B cell (primary cell): ENCODE data around the gene VWA1. TPM values are rescaled to one million over a fixed set of nuclear protein-coding genes. Genes with fewer than 3 reads are reported as not detected.

ENCODE experiments used
- ATAC-seq: fragments of 200-7000 bp; cut with Tn5 transposase; one replicate; pipeline ENCODE4 v1.10.0; 2021; ENCODE audit warnings: low read depth, mild to moderate bottlenecking, moderate number of reproducible peaks, moderate library complexity
- CTCF ChIA-PET: fragments of 350-600 bp; sonication (Branson Sonifier 250); formaldehyde crosslinking; loops from one replicate; lab custom pipeline; 2021; ENCODE audit warnings: antibody characterized with exemption, inconsistent platforms; lab: Charles Lee
- POLR2A ChIA-PET: fragments of 350-600 bp; sonication (Branson Sonifier 250); formaldehyde crosslinking; loops from one replicate; lab custom pipeline; 2021; ENCODE audit warnings: antibody characterized with exemption; lab: Charles Lee
- DNase-seq: peaks from one replicate; pipeline ENCODE4 v3.0.0; 2013
- H2AFZ ChIP-seq: 2 replicates; pipeline ENCODE4 v1.6.1; 2012; ENCODE audit warnings: mild to moderate bottlenecking, low read depth, low read length; ENCODE audit not compliant: insufficient read depth, poor library complexity, severe bottlenecking
- H3K27ac ChIP-seq, 2 donors: 1 replicate in 1 of 2; 2 replicates in 1 of 2; pipeline ENCODE4 v1.5.1; 2012 to 2013; ENCODE audit warnings: low read length in 2 of 2, mild to moderate bottlenecking in 2 of 2, moderate library complexity in 1 of 2
- H3K27me3 ChIP-seq, 4 experiments: fragments of 200-600 bp in 1 of 4; sonication (generic) in 1 of 4; replicated peaks in 1 of 4; 1 replicate in 2 of 4; 2 replicates in 2 of 4; pipeline versions ENCODE4 v1.6.1 to v1.7.0; 2013 to 2016; ENCODE audit warnings: low read length in 3 of 4, mild to moderate bottlenecking in 2 of 4, mixed read lengths in 1 of 4, moderate library complexity in 1 of 4; ENCODE audit not compliant: insufficient read depth in 4 of 4, control insufficient read depth in 3 of 4; ENCODE audit errors: control extremely low read depth in 1 of 4
- H3K36me3 ChIP-seq, 2 experiments: replicated peaks in 1 of 2; 1 replicate in 1 of 2; 2 replicates in 1 of 2; pipeline versions ENCODE4 v1.6.1 to v1.7.1; 2013; ENCODE audit warnings: low read length in 1 of 2; ENCODE audit not compliant: insufficient read depth in 2 of 2, control insufficient read depth in 1 of 2; ENCODE audit errors: control extremely low read depth in 1 of 2, extremely low read depth in 1 of 2
- H3K4me1 ChIP-seq, 2 donors: fragments of 200-600 bp in 1 of 2; sonication (generic) in 1 of 2; 1 replicate in 1 of 2; 2 replicates in 1 of 2; pipeline versions ENCODE4 v1.5.1 to v1.6.1; 2013 to 2017; ENCODE audit warnings: low read length in 2 of 2; ENCODE audit not compliant: control insufficient read depth in 2 of 2, insufficient read depth in 2 of 2
- H3K4me2 ChIP-seq: replicated peaks from 2 replicates; pipeline ENCODE3; 2012; ENCODE audit warnings: mild to moderate bottlenecking, low read depth, low read length; ENCODE audit not compliant: poor library complexity, severe bottlenecking
- H3K4me3 ChIP-seq, 5 experiments: fragments of 200-600 bp in 1 of 5; sonication (generic) in 1 of 5; 1 replicate in 3 of 5; 2 replicates in 2 of 5; pipeline versions ENCODE4 v1.5.1 to v1.7.0; 2011 to 2016; ENCODE audit warnings: low read length in 4 of 5, mild to moderate bottlenecking in 4 of 5, low read depth in 2 of 5, control low read depth in 1 of 5, moderate library complexity in 1 of 5; ENCODE audit not compliant: insufficient read depth in 1 of 5; ENCODE audit errors: control extremely low read depth in 1 of 5, extremely low read depth in 1 of 5
- H3K79me2 ChIP-seq: fragments of 200-600 bp; sonication (generic); one replicate; pipeline ENCODE4 v1.6.0; 2016; ENCODE audit warnings: low read length; ENCODE audit not compliant: control insufficient read depth, insufficient read depth
- H3K9ac ChIP-seq: fragments of 200-600 bp; sonication (generic); 2 replicates; pipeline ENCODE4 v1.6.1; 2017; ENCODE audit warnings: mild to moderate bottlenecking, low read length, moderate library complexity
- H3K9me3 ChIP-seq, 3 donors: one replicate each; pipeline versions ENCODE4 v1.6.1 to v1.7.1; 2013; ENCODE audit warnings: low read length in 2 of 3; ENCODE audit not compliant: control insufficient read depth in 2 of 3, insufficient read depth in 1 of 3; ENCODE audit errors: control extremely low read depth in 1 of 3
- H4K20me1 ChIP-seq: 2 replicates; pipeline ENCODE4 v1.6.0; 2012; ENCODE audit warnings: mild to moderate bottlenecking, low read length; ENCODE audit not compliant: insufficient read depth, control insufficient read depth, poor library complexity, severe bottlenecking
- H3K27ac Mint-ChIP-seq: one replicate; pipeline ENCODE4 v1.8.0; 2021; ENCODE audit warnings: mixed read lengths
- H3K27me3 Mint-ChIP-seq: one replicate; pipeline ENCODE4 v1.8.0; 2021; ENCODE audit warnings: mixed read lengths
- H3K4me1 Mint-ChIP-seq: one replicate; pipeline ENCODE4 v1.8.0; 2021; ENCODE audit warnings: mixed read lengths
- H3K4me3 Mint-ChIP-seq: one replicate; pipeline ENCODE4 v1.8.0; 2021; ENCODE audit warnings: mixed read lengths
- H3K9me3 Mint-ChIP-seq: one replicate; pipeline ENCODE4 v1.8.0; 2022; ENCODE audit warnings: mixed read lengths; ENCODE audit not compliant: insufficient read depth
- EZH2 ChIP-seq: IDR thresholded peaks from 2 replicates; pipeline ENCODE4 v1.6.1; 2012; ENCODE audit warnings: borderline replicate concordance, low read depth, mild to moderate bottlenecking, moderate library complexity, low read length; ENCODE audit not compliant: insufficient read depth, poor library complexity, severe bottlenecking
- WGBS: methylation state at CpG from one replicate; pipeline ENCODE4 v1.1.5; 2013; ENCODE audit warnings: missing lambda C conversion rate; ENCODE audit not compliant: insufficient coverage; 5-methylcytosine and 5-hydroxymethylcytosine counted together
- intact Hi-C: fragments of 100-400 bp; cut with micrococcal nuclease; formaldehyde crosslinking; loops from one replicate; pipeline ENCODE4 v1.10.0; 2022
- polyA plus RNA-seq: library from polyadenylated mRNA; depleted of rRNA; stranded (reverse); fragments of >200 nt; gene quantifications from 2 replicates; pipeline ENCODE4 v1.2.3, GENCODE V29; 2012
- total RNA-seq, 2 donors: library from RNA; stranded (reverse); fragments of 120-200 nt in 1 of 2; gene quantifications; 1 replicate in 1 of 2; 2 replicates in 1 of 2; pipeline versions ENCODE4 v1.2.3 to v1.2.4, GENCODE V29; 2013 to 2022
- TF ChIP-seq, protein P1 (sequence below): fragments of 200-600 bp; IDR thresholded peaks from one replicate; pipeline ENCODE4 v1.8.0; 2022; ENCODE audit warnings: antibody characterized with exemption, mild to moderate bottlenecking

The VWA1 gene
- total and polyA plus RNA-seq, 2 donors (not counting 1 experiment from before 2014, with no cell fraction given), result 0.09 TPM; not detected in 1

DNA sequence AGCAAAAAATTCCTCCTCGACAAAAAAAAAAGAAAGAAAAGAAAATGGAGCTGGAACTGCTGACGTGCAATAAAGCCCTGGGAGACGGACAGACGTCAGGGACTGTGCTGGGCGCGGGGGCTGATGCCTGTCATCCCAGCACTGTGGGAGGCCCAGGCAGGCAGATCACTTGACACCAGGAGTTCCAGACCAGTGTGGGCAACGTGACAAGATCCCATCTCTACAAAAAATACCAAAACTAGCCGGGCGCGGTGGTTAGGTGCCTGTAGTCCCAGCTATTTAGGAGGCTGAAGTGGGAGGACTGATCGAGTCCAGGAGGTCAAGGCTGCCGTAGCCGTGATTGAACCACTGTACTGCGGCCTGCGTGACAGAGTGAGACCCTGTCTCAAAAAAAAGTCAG, 10.8 kb upstream of the VWA1 start:
- peaks cover 0 to 39% (median 8%) of the 10 kb centered on the region in 4 experiments for H3K27me3 ChIP-seq
- TF ChIP-seq, protein P1, sequence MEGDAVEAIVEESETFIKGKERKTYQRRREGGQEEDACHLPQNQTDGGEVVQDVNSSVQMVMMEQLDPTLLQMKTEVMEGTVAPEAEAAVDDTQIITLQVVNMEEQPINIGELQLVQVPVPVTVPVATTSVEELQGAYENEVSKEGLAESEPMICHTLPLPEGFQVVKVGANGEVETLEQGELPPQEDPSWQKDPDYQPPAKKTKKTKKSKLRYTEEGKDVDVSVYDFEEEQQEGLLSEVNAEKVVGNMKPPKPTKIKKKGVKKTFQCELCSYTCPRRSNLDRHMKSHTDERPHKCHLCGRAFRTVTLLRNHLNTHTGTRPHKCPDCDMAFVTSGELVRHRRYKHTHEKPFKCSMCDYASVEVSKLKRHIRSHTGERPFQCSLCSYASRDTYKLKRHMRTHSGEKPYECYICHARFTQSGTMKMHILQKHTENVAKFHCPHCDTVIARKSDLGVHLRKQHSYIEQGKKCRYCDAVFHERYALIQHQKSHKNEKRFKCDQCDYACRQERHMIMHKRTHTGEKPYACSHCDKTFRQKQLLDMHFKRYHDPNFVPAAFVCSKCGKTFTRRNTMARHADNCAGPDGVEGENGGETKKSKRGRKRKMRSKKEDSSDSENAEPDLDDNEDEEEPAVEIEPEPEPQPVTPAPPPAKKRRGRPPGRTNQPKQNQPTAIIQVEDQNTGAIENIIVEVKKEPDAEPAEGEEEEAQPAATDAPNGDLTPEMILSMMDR, result no peak
- no peak for TF ChIP-seq EZH2
- no peak overlapping the region for H3K4me2 ChIP-seq
- H3K9me3 ChIP-seq, result peaks cover 0 to 8% (median 0%) of the 10 kb centered on the region in 3 donors
- Mint-ChIP-seq H3K9me3 (no peaks in the 10 kb centered on the region), H3K4me3 (no peak overlapping the region), H3K27me3 (peaks cover 34% of the 10 kb centered on the region), H3K4me1 (peaks cover 3% of the 10 kb centered on the region), H3K27ac (no peak overlapping the region)
- H4K20me1 ChIP-seq, result no peaks in the 10 kb centered on the region
- no peaks in the 10 kb centered on the region for H3K36me3 ChIP-seq
- H3K79me2 ChIP-seq, result no peaks in the 10 kb centered on the region
- H3K9ac ChIP-seq, result no peak overlapping the region
- intact Hi-C loops, result no loop called here
- ChIA-PET POLR2A (interaction anchor here (1.4 kb wide), 1 partner anchor 14 kb away, joined by 3 read pairs; no protein-coding TSS in a partner anchor), CTCF (interaction anchor here (0.6 kb wide), 1 partner anchor 317 kb away, joined by 3 read pairs; no protein-coding TSS in a partner anchor)
- ATAC-seq (no peak), DNase-seq (no peak)
- H3K27ac ChIP-seq, result no peak overlapping the region
- H2AFZ ChIP-seq, result no peak overlapping the region
- no peak overlapping the region for H3K4me3 ChIP-seq
- WGBS, result 97% methylated on average over 14 of the region's 15 CpGs
- peaks cover 0 to 3% of the 10 kb centered on the region in 2 donors for H3K4me1 ChIP-seq

DNA sequence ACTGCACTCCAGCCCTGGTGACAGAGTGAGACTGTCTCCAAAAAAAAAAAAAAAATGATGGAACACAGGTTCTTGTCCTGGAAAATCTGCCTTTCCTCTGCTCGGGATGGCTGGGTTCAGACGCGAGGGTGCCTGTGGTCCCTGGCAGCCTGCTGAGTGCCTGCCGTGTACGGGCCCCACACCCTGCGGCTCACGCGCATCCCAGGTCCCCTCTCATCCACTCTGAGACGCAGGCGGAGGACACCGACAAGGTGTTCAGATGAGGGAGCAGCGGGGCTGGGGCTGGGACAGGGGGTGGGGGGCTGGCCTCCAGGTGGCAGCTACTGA, 10.1 kb upstream of the VWA1 start:
- no peak overlapping the region for H3K4me3 Mint-ChIP-seq
- no peak overlapping the region for H3K9ac ChIP-seq
- H3K27me3 Mint-ChIP-seq, result peaks cover 38% of the 10 kb centered on the region
- no peak overlapping the region for H3K27ac Mint-ChIP-seq
- ATAC-seq (no peak), DNase-seq (no peak)
- POLR2A ChIA-PET, result interaction anchor here (0.7 to 1.4 kb wide), 2 partner anchors 13 to 73 kb away, joined by 3 read pairs; no protein-coding TSS in a partner anchor
- CTCF ChIA-PET, result interaction anchor here (0.6 kb wide), 1 partner anchor 317 kb away, joined by 3 read pairs; no protein-coding TSS in a partner anchor
- H3K36me3 ChIP-seq, result no peaks in the 10 kb centered on the region
- H3K9me3 ChIP-seq, result peaks cover 0 to 8% (median 0%) of the 10 kb centered on the region in 3 donors
- H4K20me1 ChIP-seq, result no peaks in the 10 kb centered on the region
- intact Hi-C loops, result no loop called here
- 84% methylated on average over 5 of the region's 12 CpGs for whole genome bisulfite sequencing
- peaks cover 0 to 3% of the 10 kb centered on the region in 2 donors for H3K4me1 ChIP-seq
- H3K27ac ChIP-seq, result no peak overlapping the region
- no peak overlapping the region for H3K4me2 ChIP-seq
- H3K4me3 ChIP-seq, result no peak overlapping the region
- peaks cover 0 to 42% (median 8%) of the 10 kb centered on the region in 4 experiments for H3K27me3 ChIP-seq
- H3K4me1 Mint-ChIP-seq, result peaks cover 3% of the 10 kb centered on the region
- H3K9me3 Mint-ChIP-seq, result no peaks in the 10 kb centered on the region
- TF ChIP-seq EZH2, result no peak
- TF ChIP-seq, protein P1, result no peak
- no peaks in the 10 kb centered on the region for H3K79me2 ChIP-seq
- no peak overlapping the region for H2AFZ ChIP-seq
